ENCODE data around the gene PDILT.

DNA sequence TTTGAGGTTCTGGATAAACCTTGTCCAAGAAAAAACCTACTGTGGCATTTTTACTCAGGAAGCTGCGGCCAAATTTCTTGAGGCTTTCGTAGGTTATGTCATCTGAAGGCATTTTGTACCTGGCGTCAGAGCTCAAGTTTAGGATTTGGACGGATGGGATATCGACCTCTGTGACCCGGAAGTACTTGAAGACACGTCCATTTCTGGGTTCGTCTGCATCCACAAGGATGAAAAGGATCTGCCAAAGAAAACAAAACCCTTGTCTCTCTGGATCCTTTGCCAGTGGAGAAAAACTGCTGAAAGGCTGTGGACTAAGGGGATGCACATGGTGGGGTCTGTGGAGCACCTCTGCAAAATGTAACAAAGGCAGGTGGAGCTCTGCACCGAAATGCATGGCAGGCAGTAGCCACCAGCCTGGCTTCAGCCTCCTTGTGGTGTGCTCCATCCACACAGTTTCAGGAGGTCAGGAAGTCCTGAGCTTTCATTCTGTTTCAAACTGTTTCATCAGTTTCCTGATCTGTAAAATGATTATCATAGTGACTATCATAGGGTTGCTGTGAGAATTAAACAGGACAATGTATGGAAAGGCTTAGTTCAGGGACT lies 35.0 kb downstream of the PDILT start:
- TF ChIP-seq, protein P1, sequence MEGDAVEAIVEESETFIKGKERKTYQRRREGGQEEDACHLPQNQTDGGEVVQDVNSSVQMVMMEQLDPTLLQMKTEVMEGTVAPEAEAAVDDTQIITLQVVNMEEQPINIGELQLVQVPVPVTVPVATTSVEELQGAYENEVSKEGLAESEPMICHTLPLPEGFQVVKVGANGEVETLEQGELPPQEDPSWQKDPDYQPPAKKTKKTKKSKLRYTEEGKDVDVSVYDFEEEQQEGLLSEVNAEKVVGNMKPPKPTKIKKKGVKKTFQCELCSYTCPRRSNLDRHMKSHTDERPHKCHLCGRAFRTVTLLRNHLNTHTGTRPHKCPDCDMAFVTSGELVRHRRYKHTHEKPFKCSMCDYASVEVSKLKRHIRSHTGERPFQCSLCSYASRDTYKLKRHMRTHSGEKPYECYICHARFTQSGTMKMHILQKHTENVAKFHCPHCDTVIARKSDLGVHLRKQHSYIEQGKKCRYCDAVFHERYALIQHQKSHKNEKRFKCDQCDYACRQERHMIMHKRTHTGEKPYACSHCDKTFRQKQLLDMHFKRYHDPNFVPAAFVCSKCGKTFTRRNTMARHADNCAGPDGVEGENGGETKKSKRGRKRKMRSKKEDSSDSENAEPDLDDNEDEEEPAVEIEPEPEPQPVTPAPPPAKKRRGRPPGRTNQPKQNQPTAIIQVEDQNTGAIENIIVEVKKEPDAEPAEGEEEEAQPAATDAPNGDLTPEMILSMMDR (IDR thresholded peaks at IDR 0.05), result no peak
- no peak for TF ChIP-seq POLR2A (IDR thresholded peaks at IDR 0.05)

Measured in Peyer's patch (tissue), 4 donors.